ENCODE results near the gene SRPX2. TPM values are rescaled to one million over a fixed set of nuclear protein-coding genes. Genes with fewer than 3 reads are reported as not detected.

Gene SRPX2
- polyA plus RNA-seq, 1 of the 3 experiments (the other 2 are of a cell fraction): 14.5 TPM

DNA sequence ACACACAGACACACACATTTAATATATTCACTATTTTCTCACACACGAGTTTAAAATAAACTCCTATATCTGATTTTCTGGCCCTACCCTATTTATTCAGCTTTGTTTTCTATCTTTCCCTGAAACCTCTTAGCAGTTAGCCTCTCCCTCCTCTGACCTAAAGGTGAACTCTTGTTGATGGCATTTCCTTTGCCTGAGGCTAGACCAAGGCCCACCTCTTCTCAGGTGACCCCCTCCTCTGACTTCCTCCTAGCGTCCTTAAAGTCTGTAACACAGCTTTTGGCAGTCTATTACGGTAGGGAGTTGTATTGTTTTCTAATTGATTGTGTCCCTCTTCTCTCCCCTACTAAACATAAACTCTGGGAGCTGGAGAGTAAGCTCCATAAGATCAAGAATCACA, 1.7 kb upstream of the SRPX2 start:
- H4K20me1 ChIP-seq (ENCODE audit: insufficient read depth): no peaks in the 10 kb centered on the region

More for the DNA sequence above, 1.7 kb upstream of the SRPX2 start:
- Histone ChIP-seq H3K27me3 (ENCODE audit: insufficient read depth) (0 out of 2 replicates have a peak, but pooled peaks cover 4% of the 10 kb centered on the region), H3K4me2 (no peak overlapping the region), H3K9me2 (no peaks in the 10 kb centered on the region), H3K79me2 (ENCODE audit: insufficient read depth) (no peaks in the 10 kb centered on the region), H3K36me3 (replicated peaks in 1 of 2; ENCODE audit: control insufficient read depth in 1 of 2, insufficient read depth in 2 of 2, low read length in 1 of 2) (no peaks in the 10 kb centered on the region), H3K4me1 (ENCODE audit: control insufficient read depth in 1 of 2, insufficient read depth in 2 of 2, low read depth in 1 of 2, low read length in 1 of 2) (peaks cover 0 to 14% of the 10 kb centered on the region in 2 experiments; a peak in 1 of 4 replicates), H3K4me3 (ENCODE audit: low read depth in 2 of 2, low read length in 1 of 2) (no peak overlapping the region), H3F3A (replicated peaks; ENCODE audit: insufficient read depth) (no peaks in the 10 kb centered on the region), H3K9me3 (no peaks in the 10 kb centered on the region), H3K9ac (no peak overlapping the region), H2AFZ (ENCODE audit: low read depth) (no peak overlapping the region), H3K27ac (ENCODE audit: low read depth in 2 of 2, low read length in 1 of 2) (no peak overlapping the region)
- TF ChIP-seq RXRA (IDR thresholded peaks at IDR 0.05; ENCODE audit: borderline replicate concordance, low read depth): no peak
- no peak for TF ChIP-seq MXI1 (IDR thresholded peaks at IDR 0.05; ENCODE audit: low read depth, low read length)
- TF ChIP-seq RFX5 (IDR thresholded peaks at IDR 0.05; ENCODE audit: low read length): no peak
- TF ChIP-seq, protein P1, sequence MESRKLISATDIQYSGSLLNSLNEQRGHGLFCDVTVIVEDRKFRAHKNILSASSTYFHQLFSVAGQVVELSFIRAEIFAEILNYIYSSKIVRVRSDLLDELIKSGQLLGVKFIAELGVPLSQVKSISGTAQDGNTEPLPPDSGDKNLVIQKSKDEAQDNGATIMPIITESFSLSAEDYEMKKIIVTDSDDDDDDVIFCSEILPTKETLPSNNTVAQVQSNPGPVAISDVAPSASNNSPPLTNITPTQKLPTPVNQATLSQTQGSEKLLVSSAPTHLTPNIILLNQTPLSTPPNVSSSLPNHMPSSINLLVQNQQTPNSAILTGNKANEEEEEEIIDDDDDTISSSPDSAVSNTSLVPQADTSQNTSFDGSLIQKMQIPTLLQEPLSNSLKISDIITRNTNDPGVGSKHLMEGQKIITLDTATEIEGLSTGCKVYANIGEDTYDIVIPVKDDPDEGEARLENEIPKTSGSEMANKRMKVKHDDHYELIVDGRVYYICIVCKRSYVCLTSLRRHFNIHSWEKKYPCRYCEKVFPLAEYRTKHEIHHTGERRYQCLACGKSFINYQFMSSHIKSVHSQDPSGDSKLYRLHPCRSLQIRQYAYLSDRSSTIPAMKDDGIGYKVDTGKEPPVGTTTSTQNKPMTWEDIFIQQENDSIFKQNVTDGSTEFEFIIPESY (IDR thresholded peaks at IDR 0.05; ENCODE audit: borderline replicate concordance, low read depth): no peak
- TF ChIP-seq TEAD4 (IDR thresholded peaks at IDR 0.05; ENCODE audit: borderline replicate concordance, insufficient read depth): no peak
- no peak for TF ChIP-seq TAF1 (IDR thresholded peaks at IDR 0.05; ENCODE audit: borderline replicate concordance, low read depth, low read length)
- TF ChIP-seq SMC3 (IDR thresholded peaks at IDR 0.05; ENCODE audit: low read depth, low read length): no peak
- no peak for TF ChIP-seq ELF1 (IDR thresholded peaks at IDR 0.05)
- no peak for TF ChIP-seq NFIC (IDR thresholded peaks at IDR 0.05; ENCODE audit: borderline replicate concordance)
- no peak for TF ChIP-seq USF2 (IDR thresholded peaks at IDR 0.05; ENCODE audit: borderline replicate concordance, low read depth, low read length)
- TF ChIP-seq GATA2 (CRISPR knock-in tag; IDR thresholded peaks at IDR 0.05): no peak
- no peak for TF ChIP-seq USF1 (IDR thresholded peaks at IDR 0.05; ENCODE audit: borderline replicate concordance, low read depth)
- TF ChIP-seq POLR2AphosphoS5 (IDR thresholded peaks at IDR 0.05; ENCODE audit: low read depth, low read length): no peak
- TF ChIP-seq REST (IDR thresholded peaks at IDR 0.05; ENCODE audit: low read depth, low read length): no peak
- ChIA-PET CTCF (interaction anchor here (1.2 to 3.8 kb wide), 2 partner anchors 12 to 130 kb away, joined by 3 to 13 read pairs; no protein-coding TSS in a partner anchor), POLR2A (no interaction called here)
- DNase-seq: no peak
- 40% methylated on average over 3 of the region's 3 CpGs for WGBS (ENCODE audit: low lambda C conversion rate)
